ENCODE results near the gene CEACAM8.
"Not testable (repeated sequence)": the region's sequence is repeated elsewhere in the genome, so short reads cannot be mapped to it uniquely, and the experiment has no call there.

The CEACAM8 gene

DNA sequence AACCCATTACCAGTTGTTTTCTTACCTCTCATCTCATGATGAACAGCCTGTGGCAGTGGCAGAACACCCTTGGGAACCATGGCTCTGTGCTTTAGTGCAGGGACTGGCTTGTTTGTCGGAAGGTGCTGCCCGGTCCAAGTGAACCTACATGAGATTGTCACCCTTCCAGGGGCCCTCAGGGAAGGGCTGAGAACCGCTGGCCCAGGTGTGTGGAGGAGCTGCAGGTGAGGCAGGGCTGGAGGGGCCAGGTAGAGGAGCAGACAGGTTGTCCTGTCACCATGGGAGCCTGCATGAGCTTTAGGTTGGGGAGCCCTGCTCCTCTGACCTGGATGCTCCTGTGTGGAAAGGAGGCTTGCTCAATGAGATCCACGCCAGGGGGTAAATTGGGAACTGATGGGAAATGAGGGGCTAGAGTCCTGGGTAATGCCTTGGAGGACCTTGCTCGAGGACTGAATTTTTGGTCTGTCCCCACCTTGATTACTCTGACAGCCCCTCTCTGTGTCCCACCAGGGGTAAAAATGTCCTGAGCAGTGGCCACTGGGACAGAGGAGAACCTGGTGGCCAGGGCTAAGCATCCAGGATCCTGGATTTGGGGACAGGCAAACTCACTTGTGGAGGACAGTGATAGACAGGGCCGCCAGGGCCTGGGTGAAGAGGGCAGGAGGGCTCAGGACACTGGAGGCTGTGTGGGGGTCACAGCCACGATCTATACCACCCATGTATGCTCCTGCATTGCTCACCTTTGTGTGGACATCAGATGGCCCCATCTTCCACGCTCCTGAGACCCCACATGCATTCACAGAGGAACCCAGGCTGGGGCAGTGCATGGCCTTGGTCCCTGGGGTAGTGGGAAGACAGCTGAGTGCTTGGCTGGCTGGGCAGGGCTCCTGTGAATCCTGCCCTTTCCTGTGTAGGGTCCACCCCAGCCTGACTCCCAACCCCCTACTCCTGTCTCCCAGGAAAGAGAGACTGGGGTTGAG is 42.3 kb downstream of the CEACAM8 start:
- no peak for DNase-seq (ENCODE audit: low read depth)
- no peak overlapping the region for H3K4me3 ChIP-seq (replicated peaks; ENCODE audit: low read depth, low read length)
- TF ChIP-seq, protein P1, sequence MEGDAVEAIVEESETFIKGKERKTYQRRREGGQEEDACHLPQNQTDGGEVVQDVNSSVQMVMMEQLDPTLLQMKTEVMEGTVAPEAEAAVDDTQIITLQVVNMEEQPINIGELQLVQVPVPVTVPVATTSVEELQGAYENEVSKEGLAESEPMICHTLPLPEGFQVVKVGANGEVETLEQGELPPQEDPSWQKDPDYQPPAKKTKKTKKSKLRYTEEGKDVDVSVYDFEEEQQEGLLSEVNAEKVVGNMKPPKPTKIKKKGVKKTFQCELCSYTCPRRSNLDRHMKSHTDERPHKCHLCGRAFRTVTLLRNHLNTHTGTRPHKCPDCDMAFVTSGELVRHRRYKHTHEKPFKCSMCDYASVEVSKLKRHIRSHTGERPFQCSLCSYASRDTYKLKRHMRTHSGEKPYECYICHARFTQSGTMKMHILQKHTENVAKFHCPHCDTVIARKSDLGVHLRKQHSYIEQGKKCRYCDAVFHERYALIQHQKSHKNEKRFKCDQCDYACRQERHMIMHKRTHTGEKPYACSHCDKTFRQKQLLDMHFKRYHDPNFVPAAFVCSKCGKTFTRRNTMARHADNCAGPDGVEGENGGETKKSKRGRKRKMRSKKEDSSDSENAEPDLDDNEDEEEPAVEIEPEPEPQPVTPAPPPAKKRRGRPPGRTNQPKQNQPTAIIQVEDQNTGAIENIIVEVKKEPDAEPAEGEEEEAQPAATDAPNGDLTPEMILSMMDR (IDR thresholded peaks at IDR 0.05; ENCODE audit: low read length, missing control alignments), result no peak

DNA sequence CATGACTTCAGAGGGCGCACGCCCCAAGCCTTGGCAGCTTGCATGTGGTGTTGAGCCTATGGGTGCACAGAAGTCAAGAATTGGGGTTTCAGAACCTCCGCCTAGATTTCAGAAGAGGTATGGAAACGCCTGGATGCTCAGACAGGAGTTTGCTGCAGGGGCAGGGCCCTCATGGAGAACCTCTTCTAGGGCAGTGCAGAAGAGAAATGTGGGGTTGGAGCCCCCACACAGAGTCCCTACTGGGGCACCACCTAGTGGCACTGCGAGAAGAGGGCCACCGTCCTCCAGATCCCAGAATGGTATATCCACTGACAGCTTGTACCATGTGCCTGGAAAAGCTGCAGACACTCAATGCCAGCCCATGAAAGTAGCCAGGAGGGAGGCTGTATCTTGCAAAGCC is 44.2 kb downstream of the CEACAM8 start:
- H3K4me3 ChIP-seq (replicated peaks; ENCODE audit: low read depth, low read length); DNase-seq (ENCODE audit: low read depth): not testable (repeated sequence)

DNA sequence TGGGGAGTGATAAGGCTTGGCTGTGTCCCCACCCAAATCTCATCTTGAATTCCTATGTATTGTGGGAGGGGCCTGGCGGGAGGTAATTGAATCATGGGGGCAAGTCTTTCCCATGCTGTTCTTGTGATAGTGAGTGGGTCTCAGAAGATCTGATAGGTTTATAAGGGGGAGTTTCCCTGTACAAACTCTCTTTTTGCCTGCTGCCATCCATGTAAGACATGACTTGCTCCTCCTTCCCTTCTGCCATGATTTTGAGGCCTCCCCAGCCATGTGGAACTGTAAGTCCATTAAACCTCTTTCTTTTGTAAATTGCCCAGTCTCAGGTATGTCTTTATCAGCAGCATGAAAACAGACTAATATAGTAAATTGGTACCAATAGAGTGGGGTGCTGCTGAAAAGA is 45.7 kb downstream of the CEACAM8 start:
- not testable (repeated sequence) for H3K4me3 ChIP-seq (replicated peaks; ENCODE audit: low read depth, low read length); DNase-seq (ENCODE audit: low read depth)

DNA sequence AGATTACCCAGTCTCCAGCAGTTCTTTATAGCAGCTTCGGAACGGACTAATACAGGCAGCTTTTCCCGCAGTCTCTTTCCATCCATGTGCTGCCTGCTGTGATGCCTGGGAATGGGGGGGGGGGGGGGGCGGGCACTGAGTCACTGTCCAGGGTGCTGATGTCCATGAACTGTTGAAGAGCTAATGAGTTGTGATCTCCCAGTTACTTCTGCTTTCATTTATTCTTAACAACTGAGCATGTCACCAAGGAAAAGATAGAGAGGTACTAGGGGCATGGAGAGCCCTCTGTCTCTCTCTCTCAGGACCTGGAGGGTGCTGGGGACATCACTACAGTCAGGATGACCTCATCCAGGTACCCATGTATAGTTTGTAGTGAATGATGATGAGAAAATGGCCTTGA is 46.2 kb downstream of the CEACAM8 start:
- no peak for DNase-seq (ENCODE audit: low read depth)
- TF ChIP-seq, protein P1 (IDR thresholded peaks at IDR 0.05; ENCODE audit: low read length, missing control alignments), result no peak

DNA sequence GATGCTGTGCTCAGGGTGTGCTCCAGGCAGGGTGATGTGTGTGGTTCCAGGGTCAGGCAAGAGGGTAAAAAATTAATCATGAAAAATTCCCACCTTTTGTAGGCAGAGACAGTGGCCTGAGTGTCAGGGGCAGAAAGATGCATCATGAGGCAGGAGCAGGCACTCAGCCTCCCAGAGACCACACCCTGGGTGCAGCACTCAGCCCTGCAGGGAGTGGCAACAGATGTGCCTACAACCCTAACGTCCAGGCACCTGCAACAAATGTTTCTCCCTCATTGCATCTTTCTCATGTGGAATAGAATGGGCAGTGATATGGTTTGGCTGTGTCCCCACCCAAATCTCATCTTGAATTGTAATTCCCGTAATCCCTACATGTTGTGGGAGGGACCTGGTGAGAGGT is 46.8 kb downstream of the CEACAM8 start:
- DNase-seq (ENCODE audit: low read depth), result no peak
- TF ChIP-seq, protein P1 (IDR thresholded peaks at IDR 0.05; ENCODE audit: low read length, missing control alignments), result no peak
- no peak overlapping the region for H3K4me3 ChIP-seq (replicated peaks; ENCODE audit: low read depth, low read length)

More for the DNA sequence above, 46.2 kb downstream of the CEACAM8 start:
- no peak overlapping the region for H3K4me3 ChIP-seq (replicated peaks; ENCODE audit: low read depth, low read length)

DNA sequence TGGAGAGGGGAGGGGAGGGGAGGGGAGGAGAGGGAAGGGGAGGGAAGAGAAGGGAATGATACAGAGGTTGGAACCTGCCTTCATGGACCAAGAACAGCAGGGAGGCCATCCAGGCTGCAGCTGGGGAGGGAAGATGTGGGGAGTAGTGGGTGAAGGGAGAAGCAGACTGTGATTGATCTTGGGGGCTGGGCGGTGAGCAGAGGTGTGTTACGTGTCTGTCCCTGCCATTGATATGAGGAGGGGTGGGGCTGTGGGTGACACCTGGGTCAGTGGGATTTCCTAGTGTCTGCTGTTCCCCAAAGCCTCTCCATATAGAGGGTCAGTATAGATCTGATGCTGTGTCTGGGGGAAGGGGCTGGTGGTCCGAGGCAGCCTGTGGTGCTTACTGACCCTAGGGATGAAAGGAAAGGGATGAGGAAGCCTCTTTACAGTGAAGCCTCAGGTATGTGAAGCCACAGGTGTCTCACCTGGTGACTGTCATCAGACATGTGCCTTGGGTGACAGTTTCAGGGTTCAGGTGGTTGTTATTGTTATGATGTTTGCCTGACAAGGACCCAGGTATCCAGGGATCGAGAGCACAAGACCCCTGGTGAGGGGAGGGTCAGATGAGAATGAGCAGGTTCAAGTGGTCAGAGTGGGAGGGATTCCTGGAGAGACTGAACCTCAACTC is 47.8 kb downstream of the CEACAM8 start:
- TF ChIP-seq, protein P1 (IDR thresholded peaks at IDR 0.05; ENCODE audit: low read length, missing control alignments), result no peak
- H3K4me3 ChIP-seq (replicated peaks; ENCODE audit: low read depth, low read length), result no peak overlapping the region

DNA sequence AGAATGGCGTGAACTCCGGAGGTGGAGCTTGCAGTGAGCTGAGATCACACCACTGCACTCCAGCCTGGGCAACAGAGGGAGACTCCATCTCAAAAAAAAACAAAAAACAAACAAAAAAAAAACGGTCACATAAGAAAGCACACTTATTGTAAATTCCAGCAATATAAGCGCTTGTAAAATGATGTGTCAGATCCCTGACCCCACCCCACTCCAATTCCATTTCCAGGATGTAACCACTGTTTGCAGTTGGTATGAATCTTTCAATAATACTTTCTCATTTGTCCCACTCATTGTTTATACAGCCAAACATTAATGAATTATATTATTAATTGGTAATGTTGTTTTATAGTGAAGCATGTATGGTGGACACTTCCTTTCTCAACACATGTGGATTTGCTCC is 50.6 kb downstream of the CEACAM8 start:
- H3K4me3 ChIP-seq (replicated peaks; ENCODE audit: low read depth, low read length), result no peak overlapping the region
- TF ChIP-seq, protein P1 (IDR thresholded peaks at IDR 0.05; ENCODE audit: low read length, missing control alignments), result no peak
- no peak for DNase-seq (ENCODE audit: low read depth)

More for the DNA sequence above, 47.8 kb downstream of the CEACAM8 start:
- no peak for DNase-seq (ENCODE audit: low read depth)

Data from fibroblast of pulmonary artery (primary cell).